Measurements from ENCODE around the gene COLQ.

Gene COLQ

GRCh38 chr3:15409774-15410173 is 111.7 kb downstream of the COLQ start:
- DNase-seq: no peak

- no peak for DNase-seq
Observed at GRCh38 chr3:15409239-15409638, 112.3 kb downstream of the COLQ start.

GRCh38 chr3:15405448-15406050 is 116.0 kb downstream of the COLQ start:
- no peak for DNase-seq

DNA sequence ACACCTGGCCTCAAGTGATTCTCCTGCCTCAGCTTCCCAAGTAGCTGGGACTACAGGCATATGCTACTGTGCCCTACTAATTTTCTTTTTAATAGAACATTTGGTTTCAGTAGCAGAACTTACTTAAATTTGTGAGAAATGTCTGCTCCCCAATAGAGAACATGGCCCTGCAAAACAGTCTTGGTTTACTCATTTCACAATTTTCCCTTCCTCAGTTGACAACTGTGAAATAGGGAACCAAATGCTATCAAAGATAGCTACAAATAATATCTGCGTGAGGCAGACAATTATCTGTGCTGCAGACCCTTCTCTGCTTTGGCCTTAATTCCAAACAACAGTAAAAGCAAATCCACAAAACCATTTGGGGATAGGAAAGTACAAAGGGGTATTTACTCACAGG is 116.7 kb downstream of the COLQ start:
- no peak for DNase-seq

- DNase-seq: no peak
Observed at GRCh38 chr3:15403965-15404364, 117.5 kb downstream of the COLQ start.

DNA sequence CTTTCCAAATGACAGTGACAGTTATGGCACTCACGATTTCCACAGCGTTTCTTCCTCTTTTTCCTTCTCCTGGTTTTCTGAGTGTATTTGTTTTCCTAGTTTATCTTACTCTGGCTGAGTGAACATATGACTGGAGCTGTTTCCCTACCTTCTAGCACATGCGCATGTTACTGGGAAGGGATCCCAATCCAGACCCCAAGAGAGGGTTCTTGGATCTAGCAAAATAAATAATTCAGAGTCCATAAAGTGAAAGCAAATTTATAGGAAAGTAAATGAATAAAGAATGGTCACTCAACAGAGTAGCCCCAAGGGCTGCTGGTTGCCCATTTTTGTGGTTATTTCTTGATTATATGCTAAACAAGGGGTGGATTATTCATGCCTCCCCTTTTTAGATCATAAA is 118.0 kb downstream of the COLQ start:
- DNase-seq: no peak

DNA sequence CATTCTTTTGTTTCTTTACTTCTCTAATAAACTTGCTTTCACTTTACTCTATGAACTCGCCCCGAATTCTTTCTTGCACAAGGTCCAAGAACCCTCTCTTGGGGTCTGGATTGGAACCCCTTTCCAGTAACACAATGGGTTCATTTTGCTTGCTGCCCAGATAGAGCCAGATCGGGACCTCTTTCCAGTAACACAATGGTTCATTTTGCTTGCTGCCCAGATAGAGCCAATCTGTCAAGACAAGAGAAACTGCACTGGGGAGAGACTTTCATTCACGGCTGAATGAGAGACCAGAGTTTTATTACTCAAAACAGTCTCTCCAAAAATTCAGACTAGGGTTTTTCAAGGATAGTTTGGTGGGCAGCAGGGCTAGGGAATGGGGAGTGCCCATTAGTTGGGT is 119.6 kb downstream of the COLQ start:
- no peak for DNase-seq
